22Rv1 (cell line): ENCODE data around the gene KCNA2.

ENCODE experiments used
- H3K27ac ChIP-seq: fragments of 450-650 bp; 2 replicates; pipeline ENCODE4 v1.5.1; 2017
- CTCF ChIP-seq: fragments of 450-650 bp; IDR thresholded peaks from 2 replicates; pipeline ENCODE4 v1.5.1; 2017; ENCODE audit warnings: mild to moderate bottlenecking
- ZFX ChIP-seq: fragments of 450-650 bp; IDR thresholded peaks from 2 replicates; pipeline ENCODE4 v1.6.1; 2017; ENCODE audit warnings: antibody characterized with exemption, borderline replicate concordance

KCNA2 gene

GRCh38 chr1:110605901-110606656 is at the start of gene KCNA2:
Gene KCNA2, minus strand, starts transcription at chr1:110606358. Its CDS starts 1,576 bp downstream, at chr1:110604782.
- H3K27ac ChIP-seq: no peak within 1 kb of the TSS
- TF ChIP-seq CTCF (no peak; the same call in 1 of the 2 replicates), ZFX (no peak)

GRCh38 chr1:110650609-110651008 is 44.5 kb upstream of the KCNA2 start:
- TF ChIP-seq ZFX (no peak), CTCF (no peak)

GRCh38 chr1:110648417-110648816 is 42.3 kb upstream of the KCNA2 start:
- TF ChIP-seq ZFX (no peak), CTCF (no peak)

More at GRCh38 chr1:110650609-110651008, 44.5 kb upstream of the KCNA2 start:
- no peak overlapping the region for H3K27ac ChIP-seq

GRCh38 chr1:110647254-110647891 is 41.2 kb upstream of the KCNA2 start:
- TF ChIP-seq CTCF (no peak), ZFX (no peak)
- no peak overlapping the region for H3K27ac ChIP-seq

More at GRCh38 chr1:110648417-110648816, 42.3 kb upstream of the KCNA2 start:
- no peak overlapping the region for H3K27ac ChIP-seq

GRCh38 chr1:110645821-110646735 is 39.9 kb upstream of the KCNA2 start:
- no peak for TF ChIP-seq ZFX
- TF ChIP-seq CTCF: no peak
- no peak overlapping the region for H3K27ac ChIP-seq

- no peak for TF ChIP-seq CTCF
- no peak for TF ChIP-seq ZFX
- no peak overlapping the region for H3K27ac ChIP-seq
Observed at GRCh38 chr1:110645211-110645610, 39.1 kb upstream of the KCNA2 start.
